GM12872 (cell line): ENCODE data around the gene EFHC2.

ENCODE experiments used
- TF ChIP-seq, protein P1 (sequence below): IDR thresholded peaks from 3 replicates; pipeline ENCODE4 v1.5.1; 2011; ENCODE audit warnings: low read depth, mild to moderate bottlenecking, low read length, moderate library complexity; ENCODE audit not compliant: insufficient read depth

EFHC2 gene, protein sequence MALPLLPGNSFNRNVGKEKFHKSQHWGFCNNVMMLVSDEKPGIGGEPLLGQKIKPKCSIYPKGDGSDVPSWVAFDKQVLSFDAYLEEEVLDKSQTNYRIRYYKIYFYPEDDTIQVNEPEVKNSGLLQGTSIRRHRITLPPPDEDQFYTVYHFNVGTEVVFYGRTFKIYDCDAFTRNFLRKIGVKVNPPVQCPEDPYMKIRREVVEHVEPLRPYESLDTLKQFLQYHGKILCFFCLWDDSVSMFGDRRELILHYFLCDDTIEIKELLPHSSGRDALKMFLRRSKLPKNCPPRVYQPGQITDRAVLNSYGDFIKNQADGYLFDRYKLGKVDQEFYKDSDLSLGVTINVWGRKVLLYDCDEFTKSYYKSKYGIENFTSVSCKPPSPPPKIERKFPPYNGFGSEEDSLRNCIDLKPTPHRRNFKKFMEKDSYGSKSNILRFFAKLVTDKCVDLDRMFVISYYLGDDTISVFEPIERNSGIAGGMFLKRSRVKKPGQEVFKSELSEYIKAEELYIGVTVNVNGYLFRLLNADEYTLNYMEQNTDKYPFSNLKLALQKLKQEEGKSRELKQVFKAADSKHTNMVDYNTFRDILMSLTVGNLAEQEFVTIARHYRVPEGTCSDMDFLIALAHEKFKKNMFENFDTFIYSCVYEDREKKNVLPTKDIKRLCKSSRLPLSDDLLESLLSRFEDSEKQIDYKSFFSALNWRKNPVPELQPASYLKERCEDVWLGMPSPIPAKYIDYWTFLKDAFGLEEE

DNA sequence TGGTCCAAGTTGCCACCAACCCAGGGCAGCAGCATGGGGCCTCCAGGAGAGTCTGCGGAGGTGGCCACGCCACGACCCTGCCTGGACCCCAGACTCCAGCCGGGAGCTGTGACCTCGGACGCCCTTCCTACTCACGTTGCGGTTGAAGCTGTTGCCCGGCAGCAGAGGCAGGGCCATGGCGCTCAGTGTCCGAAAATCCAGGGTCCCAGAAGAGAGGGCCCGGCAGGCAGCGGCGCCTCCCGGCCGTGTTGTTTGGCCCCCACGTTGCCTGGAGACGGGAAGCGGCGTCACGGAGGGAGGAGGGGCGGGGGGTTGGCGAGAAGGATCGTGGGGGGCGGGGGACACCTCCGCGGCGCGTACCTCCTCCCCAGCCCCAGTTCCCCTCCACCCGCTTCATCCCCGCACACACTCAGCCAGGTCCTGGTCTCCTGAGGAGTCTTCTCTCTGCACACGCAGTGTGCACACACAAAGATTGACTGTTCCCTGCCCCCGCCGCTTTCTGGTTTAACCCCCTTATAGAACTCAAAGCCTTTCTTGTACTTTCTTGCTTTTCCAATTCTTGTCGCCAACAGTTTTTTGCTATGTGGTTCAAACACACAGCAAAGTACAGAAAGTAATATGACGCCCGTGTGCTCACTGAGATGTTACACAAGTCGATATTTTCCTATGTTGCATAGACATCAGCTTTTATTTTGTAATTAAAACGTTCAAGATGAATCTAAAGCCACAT, at the start of gene EFHC2:
Gene EFHC2, minus strand, starts transcription at position 261 of the 730 bp plus-strand sequence. Its CDS starts 84 bp downstream, at position 177.
- TF ChIP-seq, protein P1, sequence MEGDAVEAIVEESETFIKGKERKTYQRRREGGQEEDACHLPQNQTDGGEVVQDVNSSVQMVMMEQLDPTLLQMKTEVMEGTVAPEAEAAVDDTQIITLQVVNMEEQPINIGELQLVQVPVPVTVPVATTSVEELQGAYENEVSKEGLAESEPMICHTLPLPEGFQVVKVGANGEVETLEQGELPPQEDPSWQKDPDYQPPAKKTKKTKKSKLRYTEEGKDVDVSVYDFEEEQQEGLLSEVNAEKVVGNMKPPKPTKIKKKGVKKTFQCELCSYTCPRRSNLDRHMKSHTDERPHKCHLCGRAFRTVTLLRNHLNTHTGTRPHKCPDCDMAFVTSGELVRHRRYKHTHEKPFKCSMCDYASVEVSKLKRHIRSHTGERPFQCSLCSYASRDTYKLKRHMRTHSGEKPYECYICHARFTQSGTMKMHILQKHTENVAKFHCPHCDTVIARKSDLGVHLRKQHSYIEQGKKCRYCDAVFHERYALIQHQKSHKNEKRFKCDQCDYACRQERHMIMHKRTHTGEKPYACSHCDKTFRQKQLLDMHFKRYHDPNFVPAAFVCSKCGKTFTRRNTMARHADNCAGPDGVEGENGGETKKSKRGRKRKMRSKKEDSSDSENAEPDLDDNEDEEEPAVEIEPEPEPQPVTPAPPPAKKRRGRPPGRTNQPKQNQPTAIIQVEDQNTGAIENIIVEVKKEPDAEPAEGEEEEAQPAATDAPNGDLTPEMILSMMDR, result no peak

DNA sequence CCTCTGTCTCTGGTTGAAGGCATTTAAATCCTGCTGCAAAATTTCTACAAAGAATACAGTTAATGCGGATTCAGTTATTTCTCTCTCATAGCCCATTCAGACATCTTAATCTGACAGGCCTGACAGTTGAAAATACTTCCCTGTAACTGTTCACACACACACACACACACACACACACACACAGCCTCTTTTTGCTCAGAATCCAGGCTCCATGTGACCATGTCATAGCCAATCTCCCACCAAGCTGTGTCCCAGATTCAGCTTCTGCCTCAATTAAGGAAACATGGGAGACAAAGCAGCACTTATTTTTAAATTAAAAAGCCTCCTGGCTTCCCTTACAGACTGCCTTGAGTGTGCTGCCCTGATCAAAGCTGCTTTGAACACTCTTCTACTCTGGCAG, 49.3 kb upstream of the EFHC2 start:
- TF ChIP-seq, protein P1, result no peak

DNA sequence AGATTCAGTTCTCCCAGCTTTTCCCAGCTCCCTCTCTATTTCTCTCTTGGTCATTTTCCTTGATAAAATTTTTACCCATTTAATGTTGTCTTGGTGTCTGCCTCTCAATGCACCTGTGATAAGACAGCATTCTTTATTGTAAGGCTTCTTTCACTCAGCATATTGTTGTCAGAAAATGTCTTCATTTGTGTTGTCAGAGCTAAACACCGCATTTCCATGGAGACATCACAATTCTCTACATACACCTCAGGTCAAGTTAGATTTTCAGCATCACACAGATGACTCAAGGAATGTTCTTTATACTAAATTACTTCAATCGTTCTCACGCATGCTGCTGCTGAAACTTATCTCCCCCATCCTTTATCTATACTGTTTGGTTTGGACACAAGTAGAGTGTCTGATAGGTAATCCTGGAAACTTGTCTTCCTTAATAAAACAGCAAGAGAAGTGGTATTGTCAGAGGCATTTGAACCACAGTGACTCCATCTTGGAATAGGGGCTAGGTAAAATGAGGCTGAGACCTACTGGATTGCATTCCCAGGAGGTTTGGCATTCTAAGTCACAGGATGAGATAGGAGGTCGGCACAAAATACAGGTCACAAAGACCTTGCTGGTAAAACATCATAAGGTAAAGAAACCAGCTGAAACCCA, 41.3 kb upstream of the EFHC2 start:
- TF ChIP-seq, protein P1, result no peak

DNA sequence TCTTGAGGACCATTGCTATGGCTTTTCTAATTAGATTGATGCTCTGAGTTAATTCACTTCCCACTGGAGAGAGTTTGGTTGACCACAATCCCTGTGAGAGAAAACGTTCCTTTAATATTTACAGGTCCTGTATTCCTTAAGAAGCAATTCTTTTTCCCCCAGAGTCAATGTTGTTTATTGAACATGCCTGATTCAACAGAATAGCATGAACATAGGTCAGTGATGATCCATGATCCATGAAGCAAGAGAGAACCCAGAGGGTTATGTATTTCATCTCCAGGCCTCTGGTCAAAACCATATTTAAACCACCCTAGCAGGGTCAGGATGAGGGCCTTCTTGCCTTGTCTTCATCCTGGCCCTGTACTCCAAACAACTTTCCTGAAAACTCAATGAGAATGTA, 39.4 kb upstream of the EFHC2 start:
- TF ChIP-seq, protein P1, result no peak

DNA sequence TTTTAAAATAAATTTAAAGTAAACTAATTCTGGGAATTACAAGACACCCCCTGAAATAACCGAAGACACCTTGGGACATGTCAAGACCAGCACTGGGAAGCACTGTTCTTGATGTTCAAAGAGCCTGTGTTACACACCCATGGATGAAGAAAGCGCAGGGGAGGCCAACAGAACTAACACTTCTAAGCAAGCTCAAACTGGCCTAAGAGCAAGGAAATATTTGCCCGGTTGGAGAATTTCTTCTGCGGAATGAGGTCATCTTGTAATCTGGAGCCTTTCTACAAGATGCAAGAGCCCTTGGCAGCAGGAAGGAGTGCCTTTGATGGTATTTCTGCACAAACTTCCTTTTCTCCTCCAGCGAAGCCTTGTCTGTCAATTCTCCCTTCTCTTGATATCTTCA, 9.3 kb upstream of the EFHC2 start:
- TF ChIP-seq, protein P1, result no peak

DNA sequence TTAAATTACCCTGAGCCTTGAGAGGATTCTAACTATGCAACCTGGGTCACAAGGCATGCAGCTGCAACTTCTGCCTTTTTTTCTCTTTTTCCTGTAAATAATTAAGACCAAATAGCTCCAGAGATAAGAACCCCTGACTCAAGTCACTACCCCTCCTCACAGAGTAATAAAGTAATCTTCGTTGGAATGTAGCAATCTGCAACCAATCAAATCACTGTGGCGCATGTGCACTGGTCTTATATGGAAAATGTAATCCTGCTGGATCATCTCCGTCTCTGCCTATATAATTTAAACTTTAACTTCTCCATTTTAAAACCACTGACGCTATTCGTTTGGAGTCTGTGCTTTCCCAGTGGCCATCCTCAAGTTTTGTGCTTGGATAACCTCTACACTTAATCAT, 6.1 kb upstream of the EFHC2 start:
- TF ChIP-seq, protein P1, result no peak
